ENCODE data around the gene CDK18. TPM values are rescaled to one million over a fixed set of nuclear protein-coding genes. Genes with fewer than 3 reads are reported as not detected.
"Not testable (repeated sequence)": the region's sequence is repeated elsewhere in the genome, so short reads cannot be mapped to it uniquely, and the experiment has no call there.

CDK18 gene
- polyA plus RNA-seq, 1 donor, result 28.3 TPM

- no peak for DNase-seq
These were observed 23.3 kb upstream of the CDK18 start for GRCh38 chr1:205481218-205481617.

GRCh38 chr1:205481629-205482151 lies 22.8 kb upstream of the CDK18 start:
- DNase-seq, result no peak

GRCh38 chr1:205482587-205482986 lies 21.9 kb upstream of the CDK18 start:
- not testable (repeated sequence) for DNase-seq

GRCh38 chr1:205483372-205483771 lies 21.1 kb upstream of the CDK18 start:
- no peak for DNase-seq

DNA sequence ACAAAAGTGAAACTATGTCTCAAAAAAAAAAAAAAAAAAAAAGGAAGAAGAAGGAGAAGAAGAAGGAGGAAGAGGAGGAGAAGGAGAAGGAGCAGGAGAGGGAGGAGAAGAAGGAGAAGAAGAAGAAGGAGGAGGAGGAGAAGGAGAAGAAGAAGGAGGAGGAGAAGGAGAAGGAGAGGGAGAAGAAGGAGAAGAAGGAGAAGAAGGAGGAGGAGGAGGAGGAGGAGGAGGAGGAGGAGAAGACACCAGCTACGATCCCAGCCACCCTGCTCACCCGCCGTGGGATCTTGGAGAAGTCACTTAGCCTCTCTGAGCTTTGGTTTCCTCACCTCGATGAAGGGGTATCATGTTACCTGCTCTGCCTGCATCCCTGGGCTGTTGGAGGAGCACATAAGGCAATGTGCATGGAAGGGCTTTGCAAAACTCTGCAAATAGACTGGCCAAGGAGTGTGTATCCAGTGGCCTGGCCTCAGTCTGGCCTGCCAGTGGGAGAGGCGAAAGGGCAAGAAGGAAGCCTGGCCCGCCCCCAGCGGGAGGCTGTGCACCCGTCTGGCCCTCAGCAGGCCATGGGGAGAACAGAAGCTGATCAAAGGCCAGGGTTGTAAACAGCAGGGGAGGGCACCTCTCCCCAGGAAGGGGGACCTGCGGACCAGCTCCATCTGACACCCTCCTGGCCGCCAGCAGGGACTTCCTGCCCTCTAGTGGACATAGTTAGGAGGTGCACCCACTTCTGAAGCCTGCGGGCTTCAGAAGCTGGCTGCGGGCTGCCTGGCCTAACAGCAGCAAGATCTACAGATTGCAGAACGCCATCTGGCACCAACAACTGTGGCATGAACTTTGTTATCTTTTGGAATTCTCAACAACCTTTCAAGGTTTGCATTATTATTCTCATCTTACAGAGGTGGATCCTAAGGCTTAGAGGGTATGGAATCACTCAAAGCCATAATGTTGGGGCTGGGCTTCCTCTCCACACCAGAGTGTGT lies 19.2 kb upstream of the CDK18 start:
- DNase-seq, result peak; percentile 63

DNA sequence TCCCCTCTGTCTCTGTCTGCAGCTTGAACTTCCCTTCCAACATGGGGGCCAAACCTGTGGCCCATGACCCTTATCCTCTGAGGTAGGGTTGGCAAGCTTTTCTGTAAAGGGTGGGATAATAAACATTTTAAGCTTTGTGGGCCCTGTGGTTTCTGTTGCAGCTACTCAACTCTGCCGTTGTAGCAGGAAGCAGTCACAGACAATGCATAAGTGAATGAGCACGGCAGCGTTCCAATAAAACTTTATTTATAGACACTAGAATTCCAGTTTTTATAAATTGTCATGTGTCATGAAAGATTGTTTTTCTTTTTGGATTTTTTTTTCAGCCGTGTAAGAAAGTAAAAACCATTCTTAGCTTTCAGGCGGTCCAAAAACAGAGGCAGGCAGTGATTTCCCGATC lies 18.2 kb upstream of the CDK18 start:
- DNase-seq, result no peak

DNA sequence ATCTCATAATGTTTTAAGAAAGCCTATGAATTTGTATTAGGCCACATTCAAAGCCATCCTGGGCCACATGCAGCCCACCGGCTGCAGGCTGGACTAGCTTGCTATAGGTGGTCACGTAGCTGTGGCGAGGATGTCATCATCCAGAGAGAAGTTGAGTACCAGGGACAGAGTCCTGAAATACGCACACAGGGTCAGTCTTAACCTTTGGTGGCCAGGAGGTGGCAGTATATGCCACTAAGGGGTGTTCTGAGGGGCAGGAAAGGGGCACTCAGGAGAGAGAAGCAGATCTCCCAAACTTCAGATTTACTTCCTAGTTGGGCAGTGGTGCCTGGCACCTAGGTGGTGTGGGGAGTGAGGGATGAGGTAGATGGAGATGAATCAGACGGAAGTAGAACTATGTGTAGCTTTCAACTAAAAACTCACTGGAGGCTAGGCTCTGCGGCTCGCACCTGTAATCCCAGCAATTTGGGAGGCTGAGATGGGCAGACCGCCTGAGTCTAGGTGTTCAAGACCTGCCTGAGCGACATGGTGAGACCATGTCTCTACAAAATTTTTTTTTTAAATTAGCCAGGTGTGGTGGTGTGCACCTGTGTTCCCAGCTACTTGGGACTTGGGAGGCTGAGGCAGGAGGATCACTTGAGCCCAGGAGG lies 16.3 kb upstream of the CDK18 start:
- DNase-seq, result peak; percentile 56

DNA sequence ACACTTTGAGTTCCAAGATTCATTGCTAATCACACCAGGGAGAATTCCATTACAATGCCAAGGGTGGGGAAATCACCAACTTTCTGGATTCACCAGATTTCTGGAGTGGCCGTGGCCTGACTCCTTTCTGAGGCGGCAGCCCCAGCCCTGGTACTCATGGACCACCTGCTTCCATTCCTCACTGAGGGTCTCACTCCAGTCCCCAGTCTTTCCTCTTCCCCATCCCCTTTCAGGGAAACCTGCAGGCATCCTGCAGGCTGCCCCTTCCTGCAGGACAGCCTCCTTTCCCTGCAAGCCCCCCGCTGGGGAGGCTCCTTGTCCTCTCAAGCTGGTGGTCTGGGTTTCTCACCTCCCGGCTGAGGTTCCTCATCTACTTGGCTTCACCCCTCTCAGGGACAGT lies 12.7 kb upstream of the CDK18 start:
- DNase-seq, result no peak

DNA sequence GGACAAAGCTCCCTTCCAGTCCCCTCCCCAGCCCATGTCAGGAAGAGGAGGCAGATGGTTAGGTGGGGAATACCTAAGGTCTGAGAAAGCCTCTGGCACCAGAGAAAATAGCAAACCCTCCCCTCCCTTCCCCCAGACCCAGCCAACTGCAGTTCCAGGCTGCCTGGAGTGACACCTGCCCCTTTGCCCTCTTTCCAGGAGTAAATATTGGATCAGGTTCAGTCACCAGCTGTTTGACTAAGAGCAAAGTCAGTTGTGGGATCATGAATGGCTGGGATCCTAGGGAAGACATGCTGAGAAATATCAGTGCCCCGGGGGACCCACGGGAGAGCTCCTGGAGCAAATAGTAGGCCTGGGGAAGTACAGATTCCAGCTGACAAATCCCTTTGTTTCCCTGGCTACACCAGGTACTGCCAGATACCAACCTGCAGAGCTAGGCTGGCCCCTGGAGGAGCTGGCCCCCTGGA lies 12.2 kb upstream of the CDK18 start:
- no peak for DNase-seq

GRCh38 chr1:205492774-205493173 lies 11.7 kb upstream of the CDK18 start:
- no peak for DNase-seq

- no peak for DNase-seq
These were observed 11.0 kb upstream of the CDK18 start for GRCh38 chr1:205493241-205494085.

- DNase-seq, result no peak
These were observed 10.4 kb upstream of the CDK18 start for GRCh38 chr1:205494115-205494514.

- DNase-seq, result no peak
These were observed 9.1 kb upstream of the CDK18 start for GRCh38 chr1:205495237-205495823.

GRCh38 chr1:205496661-205497060 lies 7.8 kb upstream of the CDK18 start:
- DNase-seq, result no peak

GRCh38 chr1:205497351-205497750 lies 7.1 kb upstream of the CDK18 start:
- DNase-seq, result no peak

- no peak for DNase-seq
These were observed 4.7 kb upstream of the CDK18 start for GRCh38 chr1:205499789-205500188.

GRCh38 chr1:205500240-205501233 lies 3.9 kb upstream of the CDK18 start:
- DNase-seq, result no peak

DNA sequence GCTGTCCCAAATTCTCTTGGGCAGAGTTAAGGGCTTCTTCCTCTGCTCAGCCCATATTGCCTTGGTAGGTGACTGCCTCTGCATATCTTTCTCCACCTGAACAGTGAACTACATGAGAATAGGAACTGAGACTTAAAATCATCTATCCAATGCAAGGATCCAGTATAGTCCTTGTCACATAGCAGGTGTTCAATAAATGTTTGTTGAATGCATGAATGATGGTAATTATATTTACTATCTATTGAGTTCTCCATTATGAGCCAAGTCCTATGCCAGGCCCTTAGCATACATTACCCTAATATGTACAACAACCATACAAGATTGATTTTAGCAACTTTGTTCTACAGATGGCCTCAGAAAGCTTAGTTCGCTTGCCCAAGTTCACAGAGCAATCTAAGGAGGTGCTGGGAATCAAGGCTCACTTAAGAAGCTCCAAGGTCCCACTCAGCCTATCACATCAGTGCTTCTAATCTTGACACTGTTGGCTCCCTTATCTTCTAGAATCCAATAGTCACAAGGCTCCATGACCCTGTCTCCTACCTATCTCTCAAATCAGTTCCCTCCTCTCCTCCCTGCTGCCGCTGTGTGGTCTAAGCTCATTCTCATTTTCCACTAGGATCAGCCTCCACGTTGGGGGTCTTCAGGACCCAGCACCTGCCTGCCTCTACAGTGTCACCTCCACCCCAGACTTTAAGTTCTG lies 2.2 kb upstream of the CDK18 start:
- DNase-seq, result no peak

- DNase-seq, result no peak
These were observed 1.5 kb upstream of the CDK18 start for GRCh38 chr1:205502992-205503391.

GRCh38 chr1:205505076-205505729 lies 734 bp downstream of the CDK18 start:
- no peak for DNase-seq
